GM20000 (cell line): ENCODE measurements around the gene PLPPR1.

Experiments used
- DNase-seq: peaks from one replicate; pipeline ENCODE4 v3.0.0; 2012; ENCODE audit warnings: low spot score
- CTCF ChIP-seq: IDR thresholded peaks from 2 replicates; pipeline ENCODE4 v1.5.1; 2012; ENCODE audit warnings: mild to moderate bottlenecking, control low read depth; ENCODE audit errors: extremely low read depth, missing control alignments

PLPPR1 gene

DNA sequence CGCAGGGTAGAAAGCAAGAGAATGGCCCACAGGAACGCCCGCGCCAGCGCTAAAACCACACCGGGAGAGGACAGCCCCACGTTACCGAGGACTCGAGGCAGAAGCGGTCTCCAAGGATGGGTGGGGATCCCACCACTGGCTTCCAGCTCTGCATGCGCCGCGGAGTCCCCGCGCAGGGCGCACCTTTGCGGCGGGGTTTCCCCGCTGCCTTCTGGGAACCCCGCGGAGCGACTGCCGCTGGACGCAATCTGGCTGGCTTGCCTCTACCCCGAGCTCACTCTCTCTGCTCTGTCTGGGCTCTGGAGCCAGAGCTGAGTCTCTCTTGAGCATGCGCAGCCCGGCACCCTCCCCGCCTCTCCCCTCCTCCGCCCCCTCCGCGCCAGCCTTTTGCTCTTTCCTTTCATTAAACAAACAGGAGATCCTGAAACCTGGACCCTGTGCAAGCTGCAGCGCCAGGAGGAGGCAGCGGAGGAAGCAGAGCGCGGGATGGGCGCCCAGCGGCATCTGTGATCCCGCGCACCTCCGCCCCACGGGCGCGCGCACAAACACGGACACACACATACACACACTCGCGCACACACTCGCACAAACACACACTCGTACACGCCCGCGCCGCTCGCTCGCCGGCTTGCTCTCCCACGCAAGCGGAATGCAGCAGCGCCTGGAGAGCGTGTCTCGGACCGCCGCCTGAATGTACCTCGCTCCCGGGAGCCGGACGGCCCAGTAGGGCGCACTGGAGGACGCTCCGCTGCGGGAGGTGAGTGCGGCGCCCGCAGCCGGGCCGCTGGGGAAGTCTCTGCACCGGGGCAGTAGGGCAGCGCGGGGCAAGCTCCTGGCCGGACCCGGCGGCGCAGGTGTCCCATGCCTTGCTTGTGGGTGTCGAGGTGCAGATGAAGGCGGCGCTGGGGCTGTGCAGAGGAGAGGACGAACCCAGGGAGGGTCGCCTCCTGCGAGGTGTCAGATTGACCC lies at the start of gene PLPPR1:
TSS of gene PLPPR1 (plus strand) at position 382 of the 969 bp plus-strand sequence.
- TF ChIP-seq CTCF: no peak
- DNase-seq: no peak

DNA sequence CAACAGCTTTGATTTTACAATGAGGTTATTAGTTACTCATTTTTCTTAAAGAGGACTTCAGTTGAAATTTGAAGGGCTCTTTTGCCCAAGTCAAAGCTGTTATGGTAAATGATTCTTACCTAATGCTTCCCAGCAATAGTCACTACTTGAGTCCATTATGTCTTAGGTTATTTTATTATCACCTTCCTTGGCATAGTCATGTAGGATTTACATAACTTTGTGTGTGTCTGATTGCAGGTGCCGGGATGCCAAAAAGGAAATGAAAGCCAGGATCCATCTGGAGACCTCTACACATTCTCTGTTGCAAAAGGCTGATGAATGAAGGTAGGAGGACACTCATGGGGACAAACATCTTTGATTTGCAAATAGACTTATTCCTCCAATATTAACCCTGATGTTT lies 38.8 kb upstream of the PLPPR1 start:
- no peak for TF ChIP-seq CTCF
- DNase-seq: no peak

DNA sequence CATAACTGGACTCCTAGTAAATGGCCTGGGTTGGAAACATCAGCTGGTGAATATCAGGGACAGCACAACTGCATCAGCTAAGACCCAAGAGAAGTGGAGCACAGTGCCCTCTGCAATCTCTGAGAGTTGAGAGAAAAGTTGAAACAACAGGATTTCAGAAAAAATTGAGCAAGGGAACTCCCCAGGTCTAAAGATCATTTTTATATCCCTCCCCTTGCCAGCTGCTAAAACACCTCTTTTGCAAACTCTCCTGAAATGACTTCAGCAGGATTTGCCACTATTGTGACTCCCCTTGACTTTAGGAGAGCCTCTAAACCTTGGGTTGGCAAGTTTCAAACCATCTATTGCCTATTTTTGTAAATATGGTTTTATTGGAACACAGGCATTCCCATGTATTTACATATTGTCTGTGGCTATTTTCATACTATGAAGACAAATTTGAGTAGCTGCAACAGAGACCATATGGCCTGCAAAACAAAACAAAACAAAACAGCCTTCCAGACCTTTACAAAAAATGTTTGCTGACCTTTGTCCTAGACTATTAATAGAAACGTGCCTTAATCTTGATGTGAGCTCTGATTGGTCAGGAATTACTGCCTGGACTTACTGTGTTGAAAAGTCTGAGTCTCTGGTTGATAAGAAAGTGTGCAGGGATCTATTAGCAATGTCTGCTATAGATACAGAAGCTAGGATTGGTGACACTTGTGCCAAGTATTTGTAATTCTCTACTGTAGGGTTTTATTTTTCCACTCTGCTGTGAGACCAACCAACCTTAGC lies 37.7 kb upstream of the PLPPR1 start:
- no peak for TF ChIP-seq CTCF
- DNase-seq: no peak

DNA sequence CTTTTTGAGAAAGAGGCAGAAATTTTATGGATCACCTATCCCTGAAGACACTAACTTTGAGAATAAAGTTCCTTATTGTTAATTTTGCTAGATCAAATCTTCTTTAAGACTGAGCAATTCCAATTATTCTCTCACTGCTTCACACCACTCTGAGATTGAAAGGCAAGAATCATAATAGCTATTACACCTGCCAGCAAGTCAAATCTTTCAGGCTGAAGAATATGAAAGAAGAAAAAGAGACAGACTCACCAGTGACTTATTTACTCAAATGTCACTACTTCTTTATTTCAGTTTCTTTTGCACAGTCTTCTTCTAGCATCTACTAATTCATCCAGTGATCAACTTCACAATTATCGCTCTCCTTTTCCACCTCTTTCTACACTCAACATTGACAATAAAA lies 35.9 kb upstream of the PLPPR1 start:
- no peak for DNase-seq
- TF ChIP-seq CTCF: no peak

- TF ChIP-seq CTCF: no peak
- no peak for DNase-seq
These were observed 28.5 kb upstream of the PLPPR1 start for GRCh38 chr9:100999906-101000544.

DNA sequence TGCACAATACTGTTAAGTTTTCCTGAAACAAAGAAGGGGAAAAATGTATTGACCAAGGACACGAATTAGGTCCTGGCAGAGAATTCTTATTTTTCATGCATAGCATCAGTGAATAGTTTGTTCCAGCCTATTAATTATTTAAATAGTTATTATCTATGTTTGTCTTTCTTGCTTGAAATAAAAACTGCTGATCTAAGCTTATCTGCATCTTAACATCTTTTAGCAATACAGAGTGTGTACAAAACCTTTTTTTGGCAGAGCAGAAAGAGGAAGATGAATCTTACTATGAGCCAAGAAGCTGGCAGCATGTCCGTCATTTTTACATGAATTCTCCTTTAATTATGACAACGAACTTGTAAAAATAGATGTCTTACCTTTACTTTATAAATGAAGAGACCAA lies 23.3 kb upstream of the PLPPR1 start:
- no peak for DNase-seq
- no peak for TF ChIP-seq CTCF

DNA sequence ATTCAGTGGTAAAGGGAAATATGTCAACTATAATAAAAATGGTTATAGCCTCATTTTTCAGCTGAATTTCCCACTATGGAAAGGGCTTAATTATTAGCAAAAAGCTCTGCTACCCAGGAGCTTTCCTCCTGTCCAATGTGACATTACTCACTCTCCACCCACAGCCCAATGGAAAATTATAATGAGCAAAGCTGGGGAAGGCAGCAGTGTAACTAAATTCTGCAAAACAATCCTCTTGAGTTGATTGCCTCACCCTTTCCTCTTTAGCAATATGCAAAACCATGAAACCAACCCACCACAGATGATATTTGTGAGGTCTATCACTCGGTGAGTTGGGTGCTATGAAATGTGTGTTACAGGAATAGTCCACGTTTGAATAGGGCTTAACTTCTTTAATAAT lies 14.0 kb upstream of the PLPPR1 start:
- no peak for TF ChIP-seq CTCF
- no peak for DNase-seq
